Spleen (tissue), 11 donors: Measurements from ENCODE around the gene DCST1. TPM values are rescaled to one million over a fixed set of nuclear protein-coding genes. Genes with fewer than 3 reads are reported as not detected.

Experiments used
- DNase-seq: peaks from one replicate; pipeline ENCODE4 v3.0.0-alpha.2; 2020
- H3K27ac ChIP-seq, 8 donors: fragments of 200-600 bp; sonication (generic) in 7 of 8; 1 replicate in 4 of 8; 2 replicates in 4 of 8; pipeline versions ENCODE4 v1.5.0 to v1.8.0; 2016 to 2021; ENCODE audit warnings: inconsistent platforms in 4 of 8, mild to moderate bottlenecking in 4 of 8, moderate library complexity in 1 of 8
- H3K27me3 ChIP-seq, 7 donors: fragments of 200-600 bp; sonication (generic) in 6 of 7; replicated peaks in 1 of 7; 1 replicate in 4 of 7; 2 replicates in 3 of 7; pipeline versions ENCODE4 v1.5.0 to v1.8.0; 2016 to 2021; ENCODE audit warnings: inconsistent platforms in 3 of 7, mild to moderate bottlenecking in 1 of 7
- H3K36me3 ChIP-seq, 6 donors: fragments of 200-600 bp; sonication (generic) in 5 of 6; 1 replicate in 4 of 6; 2 replicates in 2 of 6; pipeline versions ENCODE4 v1.5.0 to v1.8.0; 2016 to 2021; ENCODE audit warnings: inconsistent platforms in 2 of 6
- H3K4me1 ChIP-seq, 6 donors: fragments of 200-600 bp; sonication (generic) in 5 of 6; 1 replicate in 3 of 6; 2 replicates in 3 of 6; pipeline versions ENCODE4 v1.5.0 to v1.8.0; 2016 to 2021; ENCODE audit warnings: inconsistent platforms in 3 of 6
- H3K4me3 ChIP-seq, 8 donors: fragments of 200-600 bp; sonication (generic) in 7 of 8; 1 replicate in 4 of 8; 2 replicates in 4 of 8; pipeline versions ENCODE4 v1.5.0 to v1.8.0; 2016 to 2021; ENCODE audit warnings: inconsistent platforms in 4 of 8, mild to moderate bottlenecking in 4 of 8, moderate library complexity in 2 of 8
- H3K9me3 ChIP-seq, 8 donors: fragments of 200-600 bp; sonication (generic) in 7 of 8; 1 replicate in 4 of 8; 2 replicates in 4 of 8; pipeline versions ENCODE4 v1.5.0 to v1.8.0; 2016 to 2021; ENCODE audit warnings: inconsistent platforms in 4 of 8
- CTCF ChIP-seq, 11 experiments: fragments of 200-600 bp in 7 of 11; fragments of 450-650 bp in 4 of 11; sonication (generic) in 4 of 11; IDR thresholded peaks in 8 of 11; conservative IDR thresholded peaks in 3 of 11; 1 replicate in 7 of 11; 2 replicates in 4 of 11; pipeline versions ENCODE4 v1.4.0 to v1.8.0; 2016 to 2021; ENCODE audit warnings: antibody characterized with exemption in 11 of 11, inconsistent platforms in 4 of 11, mild to moderate bottlenecking in 1 of 11
- POLR2A ChIP-seq, 3 donors: fragments of 450-650 bp; IDR thresholded peaks; one replicate each; pipeline ENCODE4 v1.5.1; 2017; ENCODE audit warnings: antibody characterized with exemption in 3 of 3, mild to moderate bottlenecking in 1 of 3
- POLR2AphosphoS5 ChIP-seq, 3 donors: sonication (generic); formaldehyde crosslinking; IDR thresholded peaks; one replicate each; pipeline ENCODE4 v1.5.1; 2017; ENCODE audit warnings: antibody characterized with exemption in 3 of 3
- WGBS, 5 donors: extraction: QIAGEN DNeasy Blood & Tissue Kit in 3 of 5; methylation state at CpG; one replicate each; pipeline versions ENCODE4 v1.1.5 to v1.1.7; 2013 to 2018; 5-methylcytosine and 5-hydroxymethylcytosine counted together
- intact Hi-C: fragments of 100-400 bp; cut with DNase I; formaldehyde crosslinking; loops from one replicate; pipeline ENCODE4 v1.15.0; 2023; ENCODE audit warnings: low total_unique reads
- polyA plus RNA-seq, 3 donors: library from polyadenylated mRNA; stranded (reverse); fragments of 200-250 nt; gene quantifications; one replicate each; pipeline ENCODE4 v1.2.1, GENCODE V29; 2013
- total RNA-seq, 7 donors: library from RNA; depleted of rRNA in 3 of 7; stranded (reverse); fragments of >200 nt in 3 of 7; fragmentation: NEBNext Ultra II Directional in 4 of 7; extraction: Animal tissue kit (Norgen Biotek cat#: 25700) in 4 of 7; gene quantifications; one replicate each; pipeline versions ENCODE4 v1.1.0 to v1.2.1, GENCODE V29; 2016 to 2021
- donor health status: healthy with polysubstance abuse.
- donor health status: DM: no; HTN: no; CAD: no; lungs with moderate emphysema.
- donor health status: DM: no; HTN: no; CAD: no.
- donor health status: Bipolar disorder and iron deficiency.
- donor health status: healthy.
- donor health status: DM: no; HTN: no; CAD: no.
- donor health status: DM: yes; HTN: yes; CAD: no.

Gene DCST1
- total and polyA plus RNA-seq, 10 donors = not detected

- Histone ChIP-seq H3K27me3 (peaks cover 24 to 66% (median 58%) of the 10 kb centered on the region in 7 donors), H3K4me3 (peak overlapping the region in 6 of 8 donors; percentile 22 to 68 (median 38)), H3K4me1 (peaks cover 46 to 67% (median 60%) of the 10 kb centered on the region in 6 donors), H3K9me3 (no peaks in the 10 kb centered on the region), H3K36me3 (no peaks in the 10 kb centered on the region), H3K27ac (no peak overlapping the region)
- TF ChIP-seq CTCF (IDR thresholded peaks at IDR 0.05 in 8 of 11, conservative IDR thresholded peaks at IDR 0.05 in 3 of 11) (no peak), POLR2AphosphoS5 (IDR thresholded peaks at IDR 0.05) (no peak), POLR2A (IDR thresholded peaks at IDR 0.05) (no peak)
- intact Hi-C loops = no loop called here
- peak; percentile 78 for DNase-seq
- WGBS, 5 donors = 1 to 2% (median 2%) methylated on average over 19 to 67 of the region's 67 CpGs
Measured at GRCh38 chr1:155079487-155080311, 46.1 kb downstream of the DCST1 start.

GRCh38 chr1:155080312-155081228, 46.9 kb downstream of the DCST1 start:
- H3K36me3 ChIP-seq = no peaks in the 10 kb centered on the region
- no peaks in the 10 kb centered on the region for H3K9me3 ChIP-seq
- peaks cover 48 to 72% (median 64%) of the 10 kb centered on the region in 6 donors for H3K4me1 ChIP-seq
- peak overlapping the region in 5 of 8 donors; percentile 6 to 68 (median 22) for H3K4me3 ChIP-seq
- peak; percentile 78 for DNase-seq
- WGBS, 5 donors = 0 to 2% (median 1%) methylated on average over 7 to 71 of the region's 71 CpGs
- H3K27me3 ChIP-seq = peaks cover 24 to 66% (median 58%) of the 10 kb centered on the region in 7 donors
- no peak overlapping the region for H3K27ac ChIP-seq
- intact Hi-C loops = no loop called here
- TF ChIP-seq POLR2AphosphoS5 (IDR thresholded peaks at IDR 0.05) (no peak), POLR2A (IDR thresholded peaks at IDR 0.05) (no peak), CTCF (IDR thresholded peaks at IDR 0.05 in 8 of 11, conservative IDR thresholded peaks at IDR 0.05 in 3 of 11) (no peak)

DNA sequence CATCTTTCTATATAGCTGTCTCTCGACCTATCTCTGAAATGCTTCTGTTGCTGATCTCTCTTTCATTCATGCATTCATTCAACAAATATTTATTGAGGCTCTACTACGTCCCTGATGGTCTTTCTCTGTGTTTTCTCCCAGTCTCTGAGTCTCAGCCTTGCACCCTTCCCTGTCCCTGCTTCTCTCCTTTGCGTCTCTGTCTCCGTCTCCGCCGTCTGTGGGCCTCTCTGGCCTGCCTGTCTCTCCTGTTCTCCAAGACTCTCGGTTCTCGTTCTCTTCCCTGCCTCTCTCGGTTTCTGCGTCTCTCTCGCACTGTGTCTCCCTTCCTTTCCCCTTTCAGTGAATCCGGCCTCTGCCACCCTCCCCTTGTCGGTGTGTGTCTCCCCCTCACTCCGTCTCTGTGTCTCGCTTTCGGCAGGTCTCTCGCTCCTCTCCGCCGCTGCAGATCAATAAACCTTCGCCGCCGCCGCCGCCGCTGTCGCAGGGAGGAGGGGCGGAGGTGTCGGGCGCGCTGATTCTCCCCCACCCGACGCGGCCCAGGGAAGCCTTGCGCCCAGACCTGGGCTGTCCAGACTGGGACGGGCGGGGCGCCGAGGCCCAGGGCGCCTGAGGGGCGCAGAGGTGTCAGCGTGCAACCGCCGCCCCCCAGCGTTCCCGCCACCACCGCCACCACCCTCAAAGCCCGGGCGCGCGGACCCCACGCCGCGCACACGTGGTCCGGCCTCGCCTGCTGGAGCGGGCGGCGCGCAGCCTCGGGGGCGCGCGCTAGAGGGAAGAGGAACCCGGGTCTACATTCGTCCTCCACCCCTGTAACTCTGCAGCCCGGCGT, 48.1 kb downstream of the DCST1 start:
- peak; percentile 78 for DNase-seq
- intact Hi-C loops = no loop called here

More for the DNA sequence above, 48.1 kb downstream of the DCST1 start:
- peaks cover 58 to 83% (median 75%) of the 10 kb centered on the region in 6 donors for H3K4me1 ChIP-seq
- peaks cover 24 to 66% (median 58%) of the 10 kb centered on the region in 7 donors for H3K27me3 ChIP-seq
- 2 to 5% (median 2%) methylated on average over 35 to 68 of the region's 68 CpGs for WGBS, 5 donors
- TF ChIP-seq POLR2AphosphoS5 (IDR thresholded peaks at IDR 0.05) = no peak
- no peaks in the 10 kb centered on the region for H3K36me3 ChIP-seq
- H3K9me3 ChIP-seq = no peaks in the 10 kb centered on the region
- peak overlapping the region in 7 of 8 donors; percentile 7 to 68 (median 25) for H3K4me3 ChIP-seq
- no peak overlapping the region for H3K27ac ChIP-seq
